Transverse colon (tissue), 3 donors: ENCODE results near the gene WTIP.
"Not testable (repeated sequence)": the region's sequence is repeated elsewhere in the genome, so short reads cannot be mapped to it uniquely, and the experiment has no call there.

Source experiments
- EP300 ChIP-seq: sonication (generic); formaldehyde crosslinking; IDR thresholded peaks from one replicate; pipeline ENCODE4 v1.6.1; 2017; ENCODE audit warnings: antibody characterized with exemption, low read depth
- POLR2AphosphoS5 ChIP-seq, 3 donors: sonication (generic); formaldehyde crosslinking; IDR thresholded peaks; one replicate each; pipeline ENCODE4 v1.6.1; 2016; ENCODE audit warnings: antibody characterized with exemption in 3 of 3

GRCh38 chr19:34469026-34469425, 12.5 kb upstream of the WTIP start:
- not testable (repeated sequence) for TF ChIP-seq POLR2AphosphoS5 (IDR thresholded peaks at IDR 0.05); EP300
